ENCODE results near the gene UBC.

Gene UBC

GRCh38 chr12:124861898-124862676 is 52.4 kb downstream of the UBC start:
- DNase-seq (ENCODE audit: low read depth) = no peak
- TF ChIP-seq, protein P1, sequence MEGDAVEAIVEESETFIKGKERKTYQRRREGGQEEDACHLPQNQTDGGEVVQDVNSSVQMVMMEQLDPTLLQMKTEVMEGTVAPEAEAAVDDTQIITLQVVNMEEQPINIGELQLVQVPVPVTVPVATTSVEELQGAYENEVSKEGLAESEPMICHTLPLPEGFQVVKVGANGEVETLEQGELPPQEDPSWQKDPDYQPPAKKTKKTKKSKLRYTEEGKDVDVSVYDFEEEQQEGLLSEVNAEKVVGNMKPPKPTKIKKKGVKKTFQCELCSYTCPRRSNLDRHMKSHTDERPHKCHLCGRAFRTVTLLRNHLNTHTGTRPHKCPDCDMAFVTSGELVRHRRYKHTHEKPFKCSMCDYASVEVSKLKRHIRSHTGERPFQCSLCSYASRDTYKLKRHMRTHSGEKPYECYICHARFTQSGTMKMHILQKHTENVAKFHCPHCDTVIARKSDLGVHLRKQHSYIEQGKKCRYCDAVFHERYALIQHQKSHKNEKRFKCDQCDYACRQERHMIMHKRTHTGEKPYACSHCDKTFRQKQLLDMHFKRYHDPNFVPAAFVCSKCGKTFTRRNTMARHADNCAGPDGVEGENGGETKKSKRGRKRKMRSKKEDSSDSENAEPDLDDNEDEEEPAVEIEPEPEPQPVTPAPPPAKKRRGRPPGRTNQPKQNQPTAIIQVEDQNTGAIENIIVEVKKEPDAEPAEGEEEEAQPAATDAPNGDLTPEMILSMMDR (IDR thresholded peaks at IDR 0.05; ENCODE audit: low read length, missing control alignments) = no peak
- no peak overlapping the region for H3K4me3 ChIP-seq (replicated peaks; ENCODE audit: low read depth, low read length)

Measured in fibroblast of pulmonary artery (primary cell).